CD4-positive, alpha-beta memory T cell (primary cell): ENCODE measurements around the gene SAMD4B. TPM values are rescaled to one million over a fixed set of nuclear protein-coding genes. Genes with fewer than 3 reads are reported as not detected.

Experiments
- CTCF ChIA-PET: fragments of 350-600 bp; sonication (Branson Sonifier 250); formaldehyde crosslinking; loops from one replicate; lab custom pipeline; 2021; ENCODE audit warnings: inconsistent platforms; ENCODE audit not compliant: partially characterized antibody; lab: Charles Lee
- POLR2A ChIA-PET: fragments of 350-600 bp; sonication (Branson Sonifier 250); formaldehyde crosslinking; loops from one replicate; lab custom pipeline; 2021; ENCODE audit not compliant: partially characterized antibody; lab: Charles Lee
- DNase-seq, 5 donors: peaks; one replicate each; pipeline versions ENCODE4 v3.0.0 to v3.0.0-alpha.2; 2020 to 2022; ENCODE audit warnings: mixed read lengths in 1 of 5
- H3K27ac ChIP-seq: one replicate; pipeline ENCODE4 v1.7.0; 2013; ENCODE audit warnings: low read depth, low read length
- H3K27me3 ChIP-seq: 2 replicates; pipeline ENCODE4 v1.7.0; 2013; ENCODE audit warnings: mild to moderate bottlenecking, low read length, moderate library complexity; ENCODE audit not compliant: insufficient read depth
- H3K36me3 ChIP-seq: 2 replicates; pipeline ENCODE4 v1.7.0; 2013; ENCODE audit warnings: mild to moderate bottlenecking, low read length, moderate library complexity; ENCODE audit not compliant: insufficient read depth
- H3K4me1 ChIP-seq: 2 replicates; pipeline ENCODE4 v1.7.0; 2013; ENCODE audit warnings: mild to moderate bottlenecking, low read length, moderate library complexity; ENCODE audit not compliant: insufficient read depth
- H3K4me3 ChIP-seq, 2 donors: one replicate each; pipeline ENCODE4 v1.7.0; 2013; ENCODE audit warnings: low read length in 2 of 2, mild to moderate bottlenecking in 1 of 2
- H3K9me3 ChIP-seq, 2 donors: one replicate each; pipeline ENCODE4 v1.7.0; 2013; ENCODE audit warnings: low read length in 2 of 2, control low read depth in 1 of 2; ENCODE audit not compliant: control insufficient read depth in 1 of 2
- H3K27ac Mint-ChIP-seq, 7 donors: one replicate each; pipeline ENCODE4 v1.8.0; 2020 to 2021; ENCODE audit warnings: mixed read lengths in 7 of 7, mild to moderate bottlenecking in 6 of 7, inconsistent platforms in 3 of 7, moderate library complexity in 3 of 7
- H3K27me3 Mint-ChIP-seq, 2 donors: one replicate each; pipeline ENCODE4 v1.8.0; 2020 to 2021; ENCODE audit warnings: mixed read lengths in 2 of 2
- H3K36me3 Mint-ChIP-seq, 2 donors: one replicate each; pipeline ENCODE4 v1.8.0; 2020 to 2021; ENCODE audit warnings: mixed read lengths in 2 of 2, inconsistent platforms in 1 of 2, mild to moderate bottlenecking in 1 of 2
- H3K4me1 Mint-ChIP-seq, 4 donors: one replicate each; pipeline ENCODE4 v1.8.0; 2020 to 2021; ENCODE audit warnings: mixed read lengths in 4 of 4, mild to moderate bottlenecking in 1 of 4
- H3K4me3 Mint-ChIP-seq, 8 donors: one replicate each; pipeline ENCODE4 v1.8.0; 2020 to 2021; ENCODE audit warnings: mixed read lengths in 8 of 8, mild to moderate bottlenecking in 7 of 8, moderate library complexity in 6 of 8, inconsistent platforms in 3 of 8
- H3K9me3 Mint-ChIP-seq, 8 donors: one replicate each; pipeline ENCODE4 v1.8.0; 2020 to 2021; ENCODE audit warnings: mixed read lengths in 8 of 8, mild to moderate bottlenecking in 5 of 8, inconsistent platforms in 3 of 8, moderate library complexity in 1 of 8
- intact Hi-C: fragments of 100-400 bp; cut with micrococcal nuclease; formaldehyde crosslinking; loops from one replicate; pipeline ENCODE4 v1.15.1; 2023
- polyA plus RNA-seq, 2 donors: library from polyadenylated mRNA; unstranded; fragments of 300-500 nt; fragmentation: Illumina TruSeq; gene quantifications; one replicate each; pipeline ENCODE4 v1.2.3, GENCODE V29; 2021
- total RNA-seq, 2 experiments: library from RNA; stranded (reverse); gene quantifications; one replicate each; pipeline ENCODE4 v1.2.3, GENCODE V29; 2021

SAMD4B gene
- total and polyA plus RNA-seq, 4 experiments from 2014 or later, result 7.3 to 79.6 (median 42.6) TPM

GRCh38 chr19:39315933-39316332 lies 26.3 kb upstream of the SAMD4B start:
- no peak overlapping the region for H3K4me3 Mint-ChIP-seq
- no peaks in the 10 kb centered on the region for H3K9me3 Mint-ChIP-seq
- no peaks in the 10 kb centered on the region for H3K9me3 ChIP-seq
- H3K27ac ChIP-seq, result no peak overlapping the region
- peaks cover 8 to 19% (median 17%) of the 10 kb centered on the region in 4 donors for H3K4me1 Mint-ChIP-seq
- no peak overlapping the region for H3K4me3 ChIP-seq
- POLR2A ChIA-PET, result no interaction called here
- DNase-seq, result no peak
- intact Hi-C loops, result no loop called here
- CTCF ChIA-PET, result interaction anchor here (1.5 kb wide), 1 partner anchor 12 kb away, joined by 10 read pairs; no protein-coding TSS in a partner anchor
- no peaks in the 10 kb centered on the region for H3K27me3 ChIP-seq
- H3K36me3 Mint-ChIP-seq, result peaks cover 30 to 36% of the 10 kb centered on the region in 2 donors
- H3K27me3 Mint-ChIP-seq, result no peaks in the 10 kb centered on the region
- no peaks in the 10 kb centered on the region for H3K36me3 ChIP-seq
- H3K4me1 ChIP-seq, result peaks cover 13% of the 10 kb centered on the region
- H3K27ac Mint-ChIP-seq, result peak overlapping the region in 2 of 7 donors; percentile 29 to 72

GRCh38 chr19:39316627-39317321 lies 25.4 kb upstream of the SAMD4B start:
- H3K27me3 ChIP-seq, result no peaks in the 10 kb centered on the region
- Mint-ChIP-seq H3K9me3 (no peaks in the 10 kb centered on the region), H3K4me1 (peaks cover 13 to 27% (median 22%) of the 10 kb centered on the region in 4 donors), H3K27me3 (no peaks in the 10 kb centered on the region), H3K4me3 (peak overlapping the region in 1 of 8 donors; percentile 7), H3K36me3 (peaks cover 24 to 29% of the 10 kb centered on the region in 2 donors), H3K27ac (peak overlapping the region in 4 of 7 donors; percentile 27 to 63 (median 52))
- ChIA-PET CTCF (interaction anchor here (1.5 kb wide), 1 partner anchor 11 kb away, joined by 10 read pairs; no protein-coding TSS in a partner anchor), POLR2A (no interaction called here)
- no peak for DNase-seq
- no peaks in the 10 kb centered on the region for H3K9me3 ChIP-seq
- H3K36me3 ChIP-seq, result no peaks in the 10 kb centered on the region
- H3K4me1 ChIP-seq, result peaks cover 13% of the 10 kb centered on the region
- intact Hi-C loops, result no loop called here
- no peak overlapping the region for H3K27ac ChIP-seq
- H3K4me3 ChIP-seq, result no peak overlapping the region

- peaks cover 13% of the 10 kb centered on the region for H3K4me1 ChIP-seq
- no peak overlapping the region for H3K4me3 Mint-ChIP-seq
- DNase-seq, result no peak
- no peak overlapping the region for H3K27ac ChIP-seq
- no peaks in the 10 kb centered on the region for H3K27me3 Mint-ChIP-seq
- POLR2A ChIA-PET, result no interaction called here
- peaks cover 13 to 30% (median 24%) of the 10 kb centered on the region in 4 donors for H3K4me1 Mint-ChIP-seq
- peak overlapping the region in 2 of 7 donors; percentile 27 to 41 for H3K27ac Mint-ChIP-seq
- no peaks in the 10 kb centered on the region for H3K36me3 ChIP-seq
- no peaks in the 10 kb centered on the region for H3K9me3 ChIP-seq
- no peaks in the 10 kb centered on the region for H3K9me3 Mint-ChIP-seq
- CTCF ChIA-PET, result no interaction called here
- H3K36me3 Mint-ChIP-seq, result peaks cover 20 to 25% of the 10 kb centered on the region in 2 donors
- H3K4me3 ChIP-seq, result no peak overlapping the region
- intact Hi-C loops, result no loop called here
- H3K27me3 ChIP-seq, result no peaks in the 10 kb centered on the region
These were observed 24.7 kb upstream of the SAMD4B start for GRCh38 chr19:39317476-39317875.

- H3K27me3 ChIP-seq, result no peaks in the 10 kb centered on the region
- CTCF ChIA-PET, result no interaction called here
- H3K9me3 ChIP-seq, result no peaks in the 10 kb centered on the region
- no peak overlapping the region for H3K4me3 ChIP-seq
- no peak overlapping the region for H3K27ac ChIP-seq
- H3K36me3 ChIP-seq, result no peaks in the 10 kb centered on the region
- peaks cover 17 to 22% of the 10 kb centered on the region in 2 donors for H3K36me3 Mint-ChIP-seq
- H3K27me3 Mint-ChIP-seq, result no peaks in the 10 kb centered on the region
- POLR2A ChIA-PET, result no interaction called here
- H3K4me3 Mint-ChIP-seq, result peak overlapping the region in 2 of 8 donors; percentile 22 to 32
- H3K4me1 ChIP-seq, result peaks cover 13% of the 10 kb centered on the region
- intact Hi-C loops, result no loop called here
- H3K27ac Mint-ChIP-seq, result peak overlapping the region in 5 of 7 donors; percentile 27 to 75 (median 50)
- H3K4me1 Mint-ChIP-seq, result peaks cover 13 to 33% (median 27%) of the 10 kb centered on the region in 4 donors
- no peak for DNase-seq
- no peaks in the 10 kb centered on the region for H3K9me3 Mint-ChIP-seq
These were observed 24.1 kb upstream of the SAMD4B start for GRCh38 chr19:39318071-39318470.

- Mint-ChIP-seq H3K4me1 (peaks cover 13 to 37% (median 27%) of the 10 kb centered on the region in 4 donors), H3K4me3 (peak overlapping the region; percentile 66 to 85 (median 75)), H3K27ac (peak overlapping the region in 5 of 7 donors; percentile 18 to 88 (median 68)), H3K27me3 (no peaks in the 10 kb centered on the region), H3K9me3 (no peaks in the 10 kb centered on the region), H3K36me3 (peaks cover 11 to 19% of the 10 kb centered on the region in 2 donors)
- ChIA-PET POLR2A (no interaction called here), CTCF (no interaction called here)
- Histone ChIP-seq H3K27ac (no peak overlapping the region), H3K4me1 (peaks cover 13% of the 10 kb centered on the region), H3K27me3 (no peaks in the 10 kb centered on the region), H3K4me3 (no peak overlapping the region), H3K36me3 (no peaks in the 10 kb centered on the region), H3K9me3 (no peaks in the 10 kb centered on the region)
- no peak for DNase-seq
- intact Hi-C loops, result no loop called here
These were observed 23.5 kb upstream of the SAMD4B start for GRCh38 chr19:39318690-39319089.

GRCh38 chr19:39319098-39319891 lies 22.9 kb upstream of the SAMD4B start:
- Histone ChIP-seq H3K27ac (no peak overlapping the region), H3K4me3 (no peak overlapping the region), H3K27me3 (no peaks in the 10 kb centered on the region), H3K36me3 (no peaks in the 10 kb centered on the region), H3K4me1 (peaks cover 13% of the 10 kb centered on the region), H3K9me3 (no peaks in the 10 kb centered on the region)
- Mint-ChIP-seq H3K9me3 (no peaks in the 10 kb centered on the region), H3K4me3 (peak overlapping the region; percentile 66 to 85 (median 75)), H3K36me3 (peaks cover 10 to 17% of the 10 kb centered on the region in 2 donors), H3K4me1 (peaks cover 15 to 37% (median 27%) of the 10 kb centered on the region in 4 donors), H3K27me3 (no peaks in the 10 kb centered on the region), H3K27ac (peak overlapping the region; percentile 30 to 88 (median 73))
- DNase-seq, result no peak
- intact Hi-C loops, result no loop called here
- ChIA-PET POLR2A (no interaction called here), CTCF (no interaction called here)

- no peaks in the 10 kb centered on the region for H3K9me3 Mint-ChIP-seq
- no peaks in the 10 kb centered on the region for H3K27me3 Mint-ChIP-seq
- Histone ChIP-seq H3K4me1 (peaks cover 13% of the 10 kb centered on the region), H3K27me3 (no peaks in the 10 kb centered on the region), H3K36me3 (no peaks in the 10 kb centered on the region), H3K9me3 (no peaks in the 10 kb centered on the region), H3K4me3 (peak overlapping the region; percentile 52 to 60), H3K27ac (peak overlapping the region; percentile 40)
- intact Hi-C loops, result loop anchor here (10.0 kb wide), 1 partner anchor 215 kb away; the partner anchor contains the start of gene EID2B
- CTCF ChIA-PET, result no interaction called here
- POLR2A ChIA-PET, result interaction anchor here (1.5 kb wide), 1 partner anchor 16 kb away, joined by 7 read pairs; the partner anchor contains the start of gene GMFG
- peaks cover 10 to 17% of the 10 kb centered on the region in 2 donors for H3K36me3 Mint-ChIP-seq
- H3K27ac Mint-ChIP-seq, result peak overlapping the region; percentile 44 to 87 (median 68)
- H3K4me1 Mint-ChIP-seq, result peaks cover 15 to 37% (median 27%) of the 10 kb centered on the region in 4 donors
- peak overlapping the region; percentile 66 to 85 (median 80) for H3K4me3 Mint-ChIP-seq
- DNase-seq, result no peak
These were observed 22.4 kb upstream of the SAMD4B start for GRCh38 chr19:39319892-39320248.
